Right kidney (tissue), 9 donors: ENCODE data around the gene IL17RB.

Source experiments
- DNase-seq: peaks from one replicate; pipeline ENCODE4 v3.0.0-alpha.2; 2016
- long read RNA-seq, 8 donors: transcript quantifications; one replicate each; lab custom pipeline, GENCODE V29; 2026

IL17RB gene, protein sequence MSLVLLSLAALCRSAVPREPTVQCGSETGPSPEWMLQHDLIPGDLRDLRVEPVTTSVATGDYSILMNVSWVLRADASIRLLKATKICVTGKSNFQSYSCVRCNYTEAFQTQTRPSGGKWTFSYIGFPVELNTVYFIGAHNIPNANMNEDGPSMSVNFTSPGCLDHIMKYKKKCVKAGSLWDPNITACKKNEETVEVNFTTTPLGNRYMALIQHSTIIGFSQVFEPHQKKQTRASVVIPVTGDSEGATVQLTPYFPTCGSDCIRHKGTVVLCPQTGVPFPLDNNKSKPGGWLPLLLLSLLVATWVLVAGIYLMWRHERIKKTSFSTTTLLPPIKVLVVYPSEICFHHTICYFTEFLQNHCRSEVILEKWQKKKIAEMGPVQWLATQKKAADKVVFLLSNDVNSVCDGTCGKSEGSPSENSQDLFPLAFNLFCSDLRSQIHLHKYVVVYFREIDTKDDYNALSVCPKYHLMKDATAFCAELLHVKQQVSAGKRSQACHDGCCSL
- long read RNA-seq, donor 1: 0 reads
- long read RNA-seq, donor 2, partial matches to known transcripts: 0 of 9 reads
- long read RNA-seq, donor 2, other reads (novel, unspliced or antisense): 5 of 9 reads
- long read RNA-seq, donor 3, partial matches to known transcripts: 0 of 1 reads
- long read RNA-seq, donor 3, other reads (novel, unspliced or antisense): 0 of 1 reads
- long read RNA-seq, donor 4: 0 reads
- long read RNA-seq, donor 5, partial matches to known transcripts: 11 of 14 reads
- long read RNA-seq, donor 5, other reads (novel, unspliced or antisense): 0 of 14 reads
- long read RNA-seq, donor 6, partial matches to known transcripts: 0 of 1 reads
- long read RNA-seq, donor 6, other reads (novel, unspliced or antisense): 0 of 1 reads
- long read RNA-seq, donor 7, partial matches to known transcripts: 12 of 13 reads
- long read RNA-seq, donor 7, other reads (novel, unspliced or antisense): 0 of 13 reads
- long read RNA-seq, donor 8, partial matches to known transcripts: 16 of 17 reads
- long read RNA-seq, donor 8, other reads (novel, unspliced or antisense): 0 of 17 reads

DNA sequence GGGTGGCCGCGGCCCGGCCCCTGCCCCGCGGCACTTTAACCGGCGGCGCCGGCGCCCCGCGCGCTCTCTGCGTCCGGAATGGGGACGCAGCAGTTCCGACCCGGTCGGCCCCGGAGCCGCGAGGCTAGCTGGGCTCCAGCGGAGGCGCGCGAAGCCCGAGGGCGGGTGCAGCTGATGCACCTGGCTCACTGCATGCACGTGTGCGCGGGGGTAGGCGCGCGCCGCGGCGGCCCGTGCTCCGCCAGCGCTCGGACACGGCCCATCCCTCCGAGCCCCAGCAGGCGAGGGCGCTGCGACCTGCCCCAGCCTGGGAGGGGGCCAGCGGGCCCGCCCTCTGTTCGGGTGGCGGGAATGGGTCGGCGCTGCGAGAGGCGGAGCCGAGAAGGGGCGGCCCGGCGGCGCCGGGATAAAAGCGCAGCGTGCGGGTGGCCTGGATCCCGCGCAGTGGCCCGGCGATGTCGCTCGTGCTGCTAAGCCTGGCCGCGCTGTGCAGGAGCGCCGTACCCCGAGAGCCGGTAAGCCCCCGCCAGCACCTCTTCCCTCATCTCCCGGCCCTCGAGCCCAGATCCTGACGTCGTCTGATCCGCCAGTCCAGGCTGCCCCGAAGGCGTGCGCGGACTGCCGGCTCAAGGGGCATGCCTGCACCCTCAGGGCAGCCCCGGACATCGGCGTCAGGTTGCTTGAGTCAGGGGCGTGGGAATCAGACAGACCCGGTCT lies at the start of gene IL17RB, which contains the start of gene CHDH:
IL17RB (plus strand) TSS at position 435 of the 717 bp plus-strand sequence; CDS start at position 456, 21 bp downstream.
CHDH (minus strand) TSS at position 286 of the 717 bp plus-strand sequence. CDS start 22,411 bp downstream, outside the sequence.
- DNase-seq: peak; percentile 86

DNA sequence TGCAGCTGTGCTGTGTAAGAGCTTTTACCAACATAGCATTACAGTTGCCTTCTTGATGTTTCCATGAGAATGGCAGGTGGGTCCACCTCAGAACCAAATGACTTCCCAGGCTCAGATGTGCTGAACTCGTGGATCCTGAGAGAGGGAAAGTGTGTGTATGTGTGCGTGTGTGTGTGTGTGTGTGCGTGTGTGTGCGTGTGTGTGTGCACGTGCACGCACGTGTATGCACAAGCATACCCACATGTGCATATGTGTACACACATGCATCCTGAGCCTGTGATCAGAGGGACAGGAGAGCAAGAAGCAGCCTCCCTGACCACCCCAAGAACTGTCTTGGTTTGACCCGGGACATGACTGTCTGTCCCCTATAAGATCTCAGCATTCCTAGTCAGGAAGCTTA lies 48.2 kb upstream of the IL17RB start:
- DNase-seq: no peak

DNA sequence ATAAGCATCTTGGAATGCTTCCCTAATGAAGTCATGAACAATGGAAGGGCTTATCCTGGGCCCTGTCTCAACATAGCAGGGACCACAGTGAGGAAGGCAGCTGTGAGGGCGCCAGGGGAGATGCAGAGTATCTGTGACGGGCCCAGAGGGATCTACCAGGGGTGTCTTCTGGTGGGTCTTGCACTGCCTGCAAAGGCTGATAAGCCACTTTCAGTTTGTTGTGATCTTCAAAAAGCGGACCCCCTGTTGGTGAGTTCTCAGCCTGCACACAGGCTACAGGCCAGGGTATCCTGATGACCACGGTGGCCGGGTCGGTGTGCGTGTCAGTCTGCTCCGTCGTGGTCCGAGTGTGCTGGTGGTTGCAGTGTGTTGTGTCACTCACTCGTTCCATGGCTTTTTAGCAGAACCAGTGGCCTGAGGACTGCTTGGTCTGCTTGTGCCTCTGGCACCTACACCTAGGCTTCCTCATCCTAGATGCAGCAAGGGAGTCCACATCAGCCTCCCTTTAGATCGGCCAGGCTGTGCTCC lies 47.0 kb upstream of the IL17RB start:
- no peak for DNase-seq

DNA sequence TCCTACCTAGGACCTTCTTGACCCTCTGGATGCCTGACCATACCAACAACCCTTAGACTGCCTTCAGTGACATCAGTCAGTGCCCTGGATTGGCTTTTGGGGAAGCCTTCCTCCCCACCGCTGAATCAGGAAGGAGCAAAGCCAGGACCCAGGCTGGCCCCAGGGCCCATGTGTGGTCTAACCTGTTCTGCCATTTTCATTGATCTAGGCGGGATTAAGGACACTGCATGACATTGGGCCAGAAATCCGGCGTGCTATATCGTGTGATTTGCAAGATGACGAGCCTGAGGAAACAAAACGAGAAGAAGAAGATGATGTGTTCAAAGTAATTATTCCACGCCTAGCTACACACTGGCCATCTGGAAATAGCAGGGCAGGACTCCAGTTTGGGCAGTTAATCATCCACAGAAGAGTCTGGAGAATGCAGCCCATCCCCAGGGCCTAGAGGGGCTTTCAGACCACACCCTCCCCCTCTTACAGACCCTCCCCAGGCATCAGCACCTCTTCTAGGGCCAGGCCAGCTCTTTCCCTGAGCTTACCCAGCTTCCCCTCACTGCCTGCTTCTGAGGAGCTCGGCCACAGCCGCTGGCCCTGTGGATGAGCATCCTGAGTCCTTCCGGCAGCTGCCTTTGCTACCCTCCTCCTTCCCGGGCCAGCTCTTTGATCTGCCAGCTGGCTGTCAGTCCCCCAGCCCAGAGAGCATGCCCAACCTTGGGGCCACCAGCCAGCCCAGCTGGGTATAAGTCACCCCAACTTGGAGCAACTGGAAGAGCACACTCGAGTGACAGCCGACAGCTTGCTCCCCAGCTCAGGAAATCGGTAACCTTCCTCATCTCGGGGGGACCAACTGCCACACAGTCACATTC lies 46.1 kb upstream of the IL17RB start:
- no peak for DNase-seq

DNA sequence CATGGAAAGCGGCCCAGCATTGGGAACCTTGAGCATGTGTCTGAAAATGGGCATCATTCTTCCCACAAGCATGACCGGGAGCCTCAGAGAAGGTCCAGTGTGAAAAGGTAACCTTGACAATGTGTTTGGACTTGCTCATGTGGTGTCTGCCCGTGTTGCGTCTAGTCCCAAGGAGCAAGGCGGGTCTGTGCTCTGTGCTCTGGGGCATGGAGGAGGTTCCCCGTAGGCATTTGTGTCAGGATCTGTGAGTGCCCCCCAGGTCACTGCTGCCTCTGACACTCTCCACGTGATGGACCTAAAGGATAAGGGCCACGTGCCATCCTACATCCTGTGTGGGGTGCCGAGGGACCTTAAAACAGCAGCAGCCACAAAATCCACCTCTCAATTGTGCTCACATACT lies 45.0 kb upstream of the IL17RB start:
- DNase-seq: no peak

DNA sequence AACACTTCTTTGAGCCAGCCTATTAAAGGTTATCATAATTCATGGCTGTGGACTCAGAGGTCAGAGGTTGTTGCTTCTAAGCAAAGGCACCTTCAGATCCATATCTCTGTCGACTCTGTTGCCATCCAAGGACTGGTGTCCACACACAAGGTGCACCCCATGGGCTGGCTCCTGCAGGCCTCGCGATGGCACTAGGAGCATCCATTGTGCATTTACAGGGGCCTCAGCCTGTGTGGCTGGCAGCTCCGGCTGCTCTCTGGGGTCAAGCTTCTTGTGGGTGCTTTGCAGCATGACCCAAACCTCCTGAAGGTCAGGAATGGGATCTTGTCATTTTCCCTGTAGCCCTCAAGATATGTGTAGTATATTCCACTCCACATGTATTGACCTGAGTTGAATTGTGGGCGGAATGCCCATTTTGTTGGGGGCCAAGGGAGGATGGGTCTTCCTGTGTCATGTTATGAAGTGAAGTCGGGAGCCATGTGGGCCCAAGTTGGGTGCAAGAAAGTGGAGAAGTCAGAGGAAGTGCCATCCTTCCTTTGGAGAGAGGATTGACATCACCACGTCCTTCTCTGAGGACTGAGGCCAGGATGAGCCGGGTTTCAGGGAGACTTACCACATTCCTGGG lies 44.0 kb upstream of the IL17RB start:
- no peak for DNase-seq

DNA sequence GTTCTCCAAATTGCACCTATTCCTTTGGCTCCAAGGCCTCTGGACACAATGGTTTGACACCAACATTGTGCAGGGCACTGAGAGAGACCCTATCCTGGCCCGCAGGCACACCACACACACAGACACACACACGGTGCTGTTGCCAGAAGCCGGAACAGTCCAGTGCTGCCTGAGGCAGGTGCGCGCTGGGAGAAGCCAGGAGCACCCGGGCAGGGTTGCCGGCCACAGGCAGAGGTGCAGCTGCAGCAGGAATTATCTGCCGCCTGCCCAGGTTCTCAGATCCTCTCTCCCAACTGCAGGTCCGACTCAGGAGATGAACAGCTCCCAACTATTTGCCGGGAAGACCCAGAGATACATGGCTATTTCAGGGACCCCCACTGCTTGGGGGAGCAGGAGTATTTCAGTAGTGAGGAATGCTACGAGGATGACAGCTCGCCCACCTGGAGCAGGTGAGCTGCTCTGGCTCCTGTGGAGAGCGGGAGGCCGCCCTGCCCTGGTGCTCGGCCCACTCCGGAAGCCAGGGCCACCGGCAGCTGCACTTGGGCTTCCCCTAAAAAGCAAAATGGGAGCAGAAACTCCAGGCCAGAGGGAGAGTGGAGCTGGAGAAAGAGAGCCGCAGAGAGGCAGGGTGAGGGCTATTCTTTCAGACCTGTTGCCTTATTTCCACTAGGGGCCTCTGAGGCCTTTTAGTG lies 43.1 kb upstream of the IL17RB start:
- peak; percentile 15 for DNase-seq

DNA sequence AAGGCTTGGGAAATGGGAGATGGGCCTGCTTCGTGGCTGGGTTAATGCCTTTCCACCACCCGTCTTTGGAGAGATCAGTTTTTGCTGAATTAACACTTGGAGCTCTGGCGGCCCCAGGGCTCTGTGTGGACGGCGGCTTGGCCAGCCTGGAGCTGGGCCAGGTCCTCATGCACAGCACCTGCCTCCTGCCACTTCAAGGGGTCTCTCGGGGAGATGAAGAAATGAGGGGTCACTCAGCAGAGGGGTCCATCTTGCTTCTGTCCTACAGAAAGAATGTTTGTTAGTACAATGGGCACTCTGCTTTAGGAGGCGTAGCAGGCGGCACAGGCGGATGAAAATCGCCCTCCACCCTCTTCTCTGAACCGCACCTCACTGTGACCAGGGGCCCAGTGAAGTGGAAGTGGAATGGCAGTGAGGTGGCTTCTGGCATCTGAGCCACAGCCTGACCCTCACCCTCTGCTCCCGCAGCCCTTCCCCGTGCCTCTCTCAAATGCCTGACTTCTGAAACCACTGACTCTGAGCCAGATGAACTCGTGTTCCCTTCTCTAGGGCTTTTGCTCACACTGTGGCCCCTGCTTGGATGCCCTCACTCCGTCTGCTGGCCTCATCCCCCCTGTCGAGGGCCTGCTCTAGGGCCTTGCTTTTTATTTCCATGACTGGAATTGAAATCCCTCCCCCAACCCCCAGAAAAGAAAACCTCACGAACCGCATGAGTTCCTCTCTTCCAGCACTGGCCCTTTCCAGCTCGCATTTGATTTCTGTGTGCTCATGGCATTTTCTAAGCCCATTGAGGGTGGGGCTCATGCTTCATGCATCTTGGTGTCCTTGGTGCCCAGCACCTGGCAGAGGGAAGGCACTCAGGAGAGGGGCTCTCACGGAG lies 42.3 kb upstream of the IL17RB start:
- DNase-seq: peak; percentile 26

DNA sequence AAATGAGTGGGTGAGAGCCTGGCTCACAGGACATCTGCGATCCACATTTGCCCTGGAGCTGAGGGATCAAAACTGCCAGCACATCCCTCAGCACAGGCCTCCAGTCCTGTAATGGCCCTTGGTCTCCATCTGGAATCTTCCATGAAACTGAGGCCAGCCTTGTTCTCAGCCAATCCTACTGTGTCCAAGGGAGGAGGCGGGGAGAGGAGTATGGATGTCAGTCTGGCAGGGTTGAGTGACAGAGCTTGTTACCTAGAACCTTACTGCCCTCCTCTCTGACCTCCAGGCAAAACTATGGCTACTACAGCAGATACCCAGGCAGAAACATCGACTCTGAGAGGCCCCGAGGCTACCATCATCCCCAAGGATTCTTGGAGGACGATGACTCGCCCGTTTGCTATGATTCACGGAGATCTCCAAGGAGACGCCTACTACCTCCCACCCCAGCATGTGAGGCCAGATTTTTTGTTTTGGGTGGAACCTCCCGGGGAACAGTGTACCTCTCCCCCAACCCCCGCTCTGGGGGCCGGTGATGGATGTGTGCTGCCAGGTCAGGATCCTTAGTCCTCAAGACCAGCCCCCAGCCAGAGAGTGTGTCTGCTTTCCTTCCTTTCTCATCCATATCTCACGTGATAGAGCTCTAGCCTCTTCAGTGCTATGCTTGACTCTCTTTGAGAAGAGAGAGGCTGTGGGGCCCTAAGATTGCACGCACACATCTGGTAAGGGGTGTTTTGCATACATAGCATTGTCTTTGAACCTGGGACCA lies 41.5 kb upstream of the IL17RB start:
- no peak for DNase-seq

DNA sequence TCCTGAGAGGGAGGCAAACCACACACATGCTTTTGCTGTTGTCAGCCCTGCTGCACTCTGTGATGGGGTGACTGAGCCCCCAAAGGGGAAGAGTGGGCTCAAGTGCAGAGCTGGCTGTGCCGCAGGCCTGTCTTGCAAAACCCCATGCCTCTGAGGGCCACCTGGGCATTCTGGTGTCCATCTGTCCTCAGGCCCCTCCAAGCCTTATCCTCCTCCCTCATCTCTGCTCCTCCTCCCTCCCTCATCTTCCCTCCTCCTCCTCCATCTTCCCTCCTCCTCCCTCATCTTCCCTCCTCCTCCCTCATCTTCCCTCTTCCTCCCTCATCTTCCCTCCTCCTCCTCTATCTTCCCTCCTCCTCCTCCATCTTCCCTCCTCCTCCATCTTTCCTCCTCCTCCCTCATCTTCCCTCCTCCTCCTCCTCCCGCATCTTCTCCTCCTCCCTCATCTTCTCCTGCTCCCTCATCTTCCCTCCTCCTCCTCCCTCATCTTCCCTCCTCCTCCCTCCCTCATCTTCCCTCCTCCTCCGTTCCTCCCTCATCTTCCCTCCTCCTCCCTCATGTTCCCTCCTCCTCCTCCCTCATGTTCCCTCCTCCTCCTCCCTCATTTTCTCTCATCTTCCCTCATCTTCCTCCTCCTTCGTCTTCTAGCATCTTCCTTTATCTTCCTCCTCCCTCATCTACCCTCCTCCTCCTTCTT lies 40.8 kb upstream of the IL17RB start:
- DNase-seq: no peak

DNA sequence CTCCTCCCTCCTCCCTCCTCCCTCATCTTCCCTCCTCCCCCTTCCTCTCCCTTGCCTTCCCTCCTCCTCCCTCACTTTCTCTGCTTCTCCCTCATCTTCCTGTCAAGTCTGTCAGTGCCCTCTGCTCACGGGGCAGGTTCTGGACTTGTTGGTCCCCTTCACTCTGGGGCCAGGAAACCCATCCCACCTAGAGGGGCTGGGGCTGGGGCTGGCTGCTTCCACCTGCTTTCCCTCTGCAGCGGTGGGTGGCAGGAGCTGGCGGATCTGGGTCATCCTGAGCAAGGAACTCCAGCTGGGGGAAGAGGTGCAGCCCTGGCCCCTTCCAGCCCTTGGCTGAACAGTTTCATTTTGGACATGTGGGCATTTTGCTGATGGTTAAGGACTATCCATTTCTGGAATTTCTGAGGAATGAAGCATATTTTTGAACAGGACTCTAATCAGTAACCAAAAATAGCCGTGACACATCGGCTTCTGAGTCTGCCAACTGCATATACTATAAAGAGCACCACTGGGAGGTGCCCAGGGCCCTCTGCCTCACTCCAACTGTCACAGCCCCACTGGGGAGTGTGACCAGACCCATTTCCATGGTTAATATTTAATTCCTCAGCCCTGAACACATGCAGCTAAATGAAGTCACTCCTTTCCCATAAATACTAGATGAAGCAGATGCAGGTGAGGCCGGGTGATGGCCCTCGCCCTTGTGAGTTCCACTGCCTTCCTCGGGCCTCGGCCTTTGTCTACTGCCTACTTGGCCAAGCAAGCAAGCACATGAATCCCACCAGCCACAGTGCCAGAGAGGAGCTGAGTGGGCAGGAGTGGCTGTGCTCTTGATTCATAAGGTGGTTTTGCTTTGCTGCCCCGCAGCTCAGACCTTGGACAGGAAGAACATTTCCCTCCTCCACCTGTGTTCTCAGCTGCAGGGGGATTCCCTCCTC lies 39.9 kb upstream of the IL17RB start:
- peak; percentile 69 for DNase-seq

DNA sequence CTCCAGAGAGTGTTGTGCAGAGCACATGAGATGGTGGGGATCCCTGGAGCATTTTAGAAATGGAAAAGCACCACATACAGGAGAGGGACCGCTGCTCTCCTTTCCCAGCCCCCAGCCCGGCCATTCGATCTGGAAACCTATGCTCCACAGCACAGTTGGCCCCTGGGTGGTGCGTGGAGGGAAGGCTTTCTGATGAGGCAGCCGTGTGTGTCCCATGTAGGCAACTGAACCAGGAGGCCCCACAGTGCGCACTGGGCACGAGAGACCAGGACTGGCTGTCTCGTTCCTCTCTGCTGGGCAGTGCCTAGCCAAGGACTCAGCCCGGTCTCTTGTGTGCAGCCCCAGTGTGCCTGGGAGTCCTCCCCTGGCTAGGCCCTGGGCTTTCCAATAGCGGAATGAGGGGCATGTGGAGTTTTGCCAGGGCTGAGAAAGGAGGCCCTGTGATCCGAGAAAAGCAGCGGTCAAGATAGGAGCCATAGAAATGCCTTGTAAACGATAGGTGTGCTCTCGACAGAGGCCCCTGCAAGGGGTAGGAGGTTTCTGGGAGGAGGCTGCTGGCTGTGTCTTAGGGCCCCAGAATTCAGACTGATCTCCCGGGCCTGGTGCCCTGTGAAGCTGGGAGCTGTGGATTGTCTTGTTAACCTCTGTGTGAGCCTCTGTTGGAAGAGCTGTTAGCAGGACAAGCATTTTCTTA lies 39.1 kb upstream of the IL17RB start:
- peak; percentile 58 for DNase-seq

DNA sequence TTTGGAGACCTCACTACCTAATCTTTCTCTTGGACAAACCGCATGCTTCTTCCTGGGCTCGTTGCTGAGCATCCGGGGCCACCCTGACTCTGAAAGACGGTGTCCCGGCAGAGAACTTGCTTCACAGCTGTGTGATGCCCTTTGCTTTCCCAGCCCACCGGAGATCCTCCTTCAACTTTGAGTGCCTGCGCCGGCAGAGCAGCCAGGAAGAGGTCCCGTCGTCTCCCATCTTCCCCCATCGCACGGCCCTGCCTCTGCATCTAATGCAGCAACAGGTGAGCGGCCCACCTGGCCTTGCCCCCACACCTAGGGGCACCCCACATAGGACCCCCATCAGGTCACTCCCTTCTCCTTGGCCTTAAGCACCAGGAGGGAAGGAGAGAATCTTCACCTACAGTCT lies 37.9 kb upstream of the IL17RB start:
- DNase-seq: no peak

DNA sequence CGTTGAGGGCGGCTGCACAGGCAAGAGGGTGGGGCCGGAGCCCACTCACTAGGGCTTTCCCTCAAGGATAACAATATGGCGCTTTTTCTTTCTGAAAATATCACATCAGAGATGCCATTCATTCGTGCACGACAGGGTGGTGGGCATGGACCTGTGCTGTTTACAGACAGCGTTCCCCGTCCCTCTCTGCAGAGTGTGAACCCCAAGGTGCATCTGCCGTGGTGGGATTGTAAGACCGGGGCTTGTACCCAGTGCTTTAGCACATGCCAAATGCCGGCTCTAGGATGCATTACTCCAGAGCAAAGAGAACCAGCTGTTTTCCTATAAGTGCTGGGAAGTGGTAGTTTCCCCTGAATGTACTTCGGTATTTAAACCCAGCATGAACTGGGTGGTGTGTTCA lies 37.1 kb upstream of the IL17RB start:
- DNase-seq: no peak

DNA sequence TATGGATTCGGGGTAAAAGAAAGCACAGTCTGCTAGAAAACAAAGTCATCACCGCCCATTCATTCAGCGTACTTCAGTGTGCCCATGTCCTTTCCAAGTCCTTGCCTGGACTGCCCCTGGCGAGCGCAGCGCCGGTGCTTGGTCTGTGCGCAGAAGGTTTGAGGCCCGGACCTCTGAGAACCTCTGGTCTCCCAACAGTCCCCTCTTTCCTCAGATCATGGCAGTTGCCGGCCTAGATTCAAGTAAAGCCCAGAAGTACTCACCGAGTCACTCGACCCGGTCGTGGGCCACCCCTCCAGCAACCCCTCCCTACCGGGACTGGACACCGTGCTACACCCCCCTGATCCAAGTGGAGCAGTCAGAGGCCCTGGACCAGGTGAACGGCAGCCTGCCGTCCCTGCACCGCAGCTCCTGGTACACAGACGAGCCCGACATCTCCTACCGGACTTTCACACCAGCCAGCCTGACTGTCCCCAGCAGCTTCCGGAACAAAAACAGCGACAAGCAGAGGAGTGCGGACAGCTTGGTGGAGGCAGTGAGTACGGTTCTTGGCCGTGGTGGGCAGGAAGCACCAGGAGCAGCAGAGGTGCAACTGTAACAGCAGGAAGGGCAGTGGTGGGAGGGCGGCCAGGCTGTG lies 36.5 kb upstream of the IL17RB start:
- no peak for DNase-seq
